RWPE1 (cell line): ENCODE results near the gene DGKH.

Source experiments
- CTCF ChIA-PET: fragments of 350-600 bp; sonication (Branson Sonifier 250); formaldehyde crosslinking; extraction: SDS; loops from one replicate; lab custom pipeline; 2021; lab: Yijun Ruan, JAX
- POLR2A ChIA-PET: fragments of 400-600 bp; formaldehyde crosslinking; extraction: SDS; loops from one replicate; lab custom pipeline; 2020; ENCODE audit warnings: antibody characterized with exemption; ENCODE audit not compliant: low non-redundant PET; lab: Yijun Ruan, JAX
- DNase-seq: peaks from one replicate; pipeline ENCODE4 v3.0.0; 2012; ENCODE audit warnings: low spot score
- H3K27ac ChIP-seq: fragments of 450-650 bp; 2 replicates; pipeline ENCODE4 v1.5.1; 2017
- CTCF ChIP-seq: fragments of 450-650 bp; conservative IDR thresholded peaks from 2 replicates; pipeline ENCODE4 v1.5.1; 2017; ENCODE audit warnings: low read depth, mild to moderate bottlenecking

The DGKH gene

GRCh38 chr13:42229287-42229686 lies 180.8 kb downstream of the DGKH start:
- no peak overlapping the region for H3K27ac ChIP-seq
- TF ChIP-seq CTCF = no peak
- ChIA-PET CTCF (no interaction called here), POLR2A (no interaction called here)
- DNase-seq = no peak

DNA sequence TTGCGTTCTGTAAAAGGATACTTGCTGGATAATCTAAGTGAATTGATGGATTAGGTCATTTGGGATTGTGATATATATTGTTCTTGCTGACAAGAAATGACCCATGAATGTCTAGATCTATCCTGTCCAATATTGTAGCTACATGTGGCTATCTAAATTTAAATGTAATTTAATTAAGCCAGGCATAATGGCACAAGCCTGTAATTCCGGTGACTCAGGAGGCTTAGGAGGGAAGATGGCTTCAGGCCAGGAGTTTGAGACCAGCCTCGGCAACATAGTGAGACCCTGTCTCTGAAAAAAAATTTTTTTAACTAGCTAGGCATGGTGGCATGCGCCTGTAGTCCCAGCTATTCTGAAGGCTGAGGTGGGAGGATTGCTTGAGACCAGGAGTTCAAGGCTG lies 184.2 kb downstream of the DGKH start:
- no peak for DNase-seq
- POLR2A ChIA-PET = no interaction called here
- no peak for TF ChIP-seq CTCF
- CTCF ChIA-PET = interaction anchor here (0.5 kb wide), 1 partner anchor 17 kb away, joined by 5 read pairs; no protein-coding TSS in a partner anchor
- H3K27ac ChIP-seq = no peak overlapping the region

DNA sequence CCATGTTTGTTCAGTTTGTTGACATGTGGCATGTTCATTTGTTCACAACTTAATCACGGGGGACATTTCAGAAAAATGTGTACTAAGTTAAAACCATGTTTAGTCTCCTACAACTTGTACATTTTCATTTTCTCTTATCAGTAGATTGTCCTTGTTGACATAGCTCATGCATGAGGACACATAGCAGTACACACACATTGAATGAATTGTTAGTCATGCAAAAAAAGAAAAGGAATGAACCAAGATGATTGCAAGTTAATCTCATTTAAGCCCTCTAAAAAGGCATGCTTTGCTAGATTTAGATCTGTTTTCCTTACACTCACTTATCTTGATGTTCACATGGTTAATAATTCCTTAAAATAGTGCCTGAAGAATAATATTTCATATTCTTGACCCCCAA lies 185.3 kb downstream of the DGKH start:
- TF ChIP-seq CTCF = no peak
- DNase-seq = no peak
- ChIA-PET POLR2A (no interaction called here), CTCF (interaction anchor here (0.7 kb wide), 1 partner anchor 30 kb away, joined by 3 read pairs; no protein-coding TSS in a partner anchor)
- H3K27ac ChIP-seq = no peak overlapping the region

DNA sequence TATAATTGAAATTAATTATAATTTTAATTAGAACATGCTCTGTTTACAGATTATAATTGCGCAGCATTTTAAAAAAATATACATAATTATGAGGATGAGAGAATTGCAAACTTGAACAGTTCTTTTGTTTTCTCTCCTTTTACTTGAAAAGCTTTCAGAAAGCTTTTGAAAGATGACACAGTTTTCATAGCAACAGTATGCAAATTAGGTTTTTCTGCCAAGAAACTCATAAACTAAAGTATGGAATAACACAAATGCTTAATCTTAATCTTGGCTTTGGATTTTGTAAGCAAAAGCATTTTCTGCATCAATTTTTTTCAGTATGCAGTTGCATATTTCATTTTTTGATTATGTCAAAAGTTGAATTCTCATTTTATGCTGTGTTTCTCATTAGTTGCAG lies 190.7 kb downstream of the DGKH start:
- ChIA-PET POLR2A (no interaction called here), CTCF (interaction anchor here (0.5 kb wide), 1 partner anchor 436 kb away, joined by 4 read pairs; no protein-coding TSS in a partner anchor)
- no peak for TF ChIP-seq CTCF
- H3K27ac ChIP-seq = no peak overlapping the region
- DNase-seq = no peak

DNA sequence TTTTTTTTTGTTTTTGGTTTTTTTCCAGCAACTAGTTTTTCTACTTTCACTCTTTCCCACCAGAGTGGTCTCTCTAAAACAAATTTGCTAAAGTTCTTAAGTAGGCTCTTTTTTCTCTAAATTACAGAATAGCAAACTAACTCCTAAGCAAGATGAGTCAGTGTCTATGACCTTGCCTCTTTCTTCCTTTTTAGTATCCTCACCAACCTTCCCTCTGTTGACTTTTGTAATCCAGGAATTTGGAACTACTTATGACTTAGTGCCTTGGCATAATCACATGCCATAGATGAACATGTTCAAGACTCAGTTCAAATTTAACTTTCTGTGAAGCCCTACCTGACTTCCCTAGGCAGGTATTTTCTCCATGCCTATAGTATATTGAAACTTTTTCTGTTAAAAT lies 191.2 kb downstream of the DGKH start:
- ChIA-PET POLR2A (no interaction called here), CTCF (no interaction called here)
- H3K27ac ChIP-seq = no peak overlapping the region
- DNase-seq = no peak
- no peak for TF ChIP-seq CTCF

DNA sequence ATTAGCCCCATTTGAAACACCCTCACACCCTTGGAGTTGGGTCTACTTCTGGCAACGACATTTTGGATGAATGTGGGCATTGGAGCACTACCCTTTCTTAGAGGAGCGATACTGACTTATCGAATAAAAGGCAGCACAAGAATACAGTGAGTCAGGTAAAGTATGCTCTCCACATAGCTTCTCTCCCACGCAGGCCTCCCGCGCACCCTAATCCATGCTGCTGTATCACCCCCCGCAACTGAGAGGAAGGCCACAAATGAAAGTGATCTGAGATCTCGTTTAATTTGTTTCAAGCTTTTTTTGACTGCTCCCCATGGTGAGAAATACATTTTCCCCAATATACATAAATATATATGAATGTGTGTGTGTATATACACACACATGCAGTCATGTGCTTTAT lies 198.1 kb downstream of the DGKH start:
- no peak overlapping the region for H3K27ac ChIP-seq
- DNase-seq = no peak
- no peak for TF ChIP-seq CTCF
- POLR2A ChIA-PET = no interaction called here
- CTCF ChIA-PET = interaction anchor here (0.5 kb wide), 1 partner anchor 32 kb away, joined by 4 read pairs; no protein-coding TSS in a partner anchor
